ENCODE data around the gene SMCO2. TPM values are rescaled to one million over a fixed set of nuclear protein-coding genes. Genes with fewer than 3 reads are reported as not detected.

Gene SMCO2
- total and polyA plus RNA-seq, 9 of the 15 experiments (the other 6 are each of a cell fraction or from before 2014, with no cell fraction given) = not detected

- TF ChIP-seq MLX (CRISPR knock-in tag; conservative IDR thresholded peaks at IDR 0.05) (no peak), TFAM (CRISPR knock-in tag; conservative IDR thresholded peaks at IDR 0.05) (no peak), ZNF311 (CRISPR knock-in tag; IDR thresholded peaks at IDR 0.05) (no peak), SAP30 (IDR thresholded peaks at IDR 0.05; ENCODE audit: borderline replicate concordance, insufficient read depth, low read depth, low read length, poor library complexity, severe bottlenecking) (no peak), CSDE1 (IDR thresholded peaks at IDR 0.05) (no peak), SMAD4 (CRISPR knock-in tag; conservative IDR thresholded peaks at IDR 0.05) (no peak)
- no peaks in the 10 kb centered on the region for H3K36me3 ChIP-seq (ENCODE audit: control insufficient read depth, insufficient read depth, low read length)
- no peak overlapping the region for H3K9ac ChIP-seq (ENCODE audit: insufficient read depth in 1 of 2, low read depth in 2 of 2, low read length in 2 of 2)
- H4K20me1 ChIP-seq (replicated peaks; ENCODE audit: control insufficient read depth, insufficient read depth, low read length) = no peaks in the 10 kb centered on the region
- no peak overlapping the region for H3K4me3 ChIP-seq
- POLR2A ChIA-PET = interaction anchor here (1.0 kb wide), 1 partner anchor 15 kb away, joined by 3 read pairs; the partner anchor contains the start of gene PPFIBP1
- no peaks in the 10 kb centered on the region for H3K9me1 ChIP-seq (ENCODE audit: control insufficient read depth, insufficient read depth, low read length)
- no peak overlapping the region for H3K27ac ChIP-seq (ENCODE audit: extremely low read depth, low read depth, low read length)
- no peaks in the 10 kb centered on the region; a peak in 1 of 5 replicates for H3K27me3 ChIP-seq (ENCODE audit: control insufficient read depth in 2 of 2, insufficient read depth in 2 of 2, low read length in 2 of 2)
- BruUV-seq (replicated peaks) = no TSS peak
- no peaks in the 10 kb centered on the region for H3K9me3 ChIP-seq (replicated peaks; ENCODE audit: control insufficient read depth, insufficient read depth, low read depth, low read length)
- H3K4me2 ChIP-seq (ENCODE audit: insufficient read depth, low read length) = no peak overlapping the region
- ATAC-seq (no peak), DNase-seq (ENCODE audit: extremely low read depth in 1 of 4, low spot score in 3 of 4) (no peak), FAIRE-seq (no peak)
- CTCF ChIA-PET (ENCODE audit: low intra/inter-chr PET ratio) = no interaction called here
- no peak overlapping the region for H2AFZ ChIP-seq (ENCODE audit: low read depth, low read length)
- no peaks in the 10 kb centered on the region for H3K4me1 ChIP-seq (replicated peaks in 1 of 2; ENCODE audit: control insufficient read depth in 2 of 2, insufficient read depth in 2 of 2, low read length in 2 of 2)
- in situ Hi-C loops (cut with MboI) = no loop called here
- intact Hi-C loops (cut with micrococcal nuclease) = no loop called here
- no peaks in the 10 kb centered on the region for H3K79me2 ChIP-seq (ENCODE audit: control insufficient read depth, insufficient read depth, low read length)
- WGBS (ENCODE audit: insufficient coverage, low coverage, missing lambda C conversion rate) = 1% methylated on average over 5 of the region's 5 CpGs
These were observed 62.3 kb downstream of the SMCO2 start for GRCh38 chr12:27508736-27509431.

Data from K562 (cell line).